Measurements from ENCODE around the gene TNIK.

The TNIK gene

DNA sequence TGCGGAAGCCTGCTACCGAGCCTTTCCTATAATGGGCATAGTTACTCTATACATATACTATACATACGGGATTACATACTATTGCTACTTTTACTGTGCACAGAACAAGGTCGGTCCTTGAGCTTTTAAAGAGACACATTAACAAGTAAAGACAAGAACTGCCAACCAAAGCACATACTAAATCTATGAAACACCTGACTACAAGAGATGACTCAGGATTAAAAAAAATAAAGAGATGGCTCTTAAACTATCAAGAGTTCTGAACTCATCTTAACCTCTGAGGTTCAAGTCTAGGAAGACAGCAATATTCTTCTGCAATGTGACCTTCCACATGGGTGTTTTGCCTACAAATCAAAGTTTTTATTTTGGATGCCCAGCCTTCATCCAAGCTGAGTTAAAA lies 106.8 kb downstream of the TNIK start:
- Mint-ChIP-seq H3K27me3 (ENCODE audit: low read depth) (no peaks in the 10 kb centered on the region), H3K9me3 (no peaks in the 10 kb centered on the region), H3K4me1 (ENCODE audit: low read depth) (peaks cover 9% of the 10 kb centered on the region), H3K4me3 (no peak overlapping the region), H3K36me3 (ENCODE audit: low read depth) (peaks cover 3% of the 10 kb centered on the region), H3K27ac (no peak overlapping the region)

DNA sequence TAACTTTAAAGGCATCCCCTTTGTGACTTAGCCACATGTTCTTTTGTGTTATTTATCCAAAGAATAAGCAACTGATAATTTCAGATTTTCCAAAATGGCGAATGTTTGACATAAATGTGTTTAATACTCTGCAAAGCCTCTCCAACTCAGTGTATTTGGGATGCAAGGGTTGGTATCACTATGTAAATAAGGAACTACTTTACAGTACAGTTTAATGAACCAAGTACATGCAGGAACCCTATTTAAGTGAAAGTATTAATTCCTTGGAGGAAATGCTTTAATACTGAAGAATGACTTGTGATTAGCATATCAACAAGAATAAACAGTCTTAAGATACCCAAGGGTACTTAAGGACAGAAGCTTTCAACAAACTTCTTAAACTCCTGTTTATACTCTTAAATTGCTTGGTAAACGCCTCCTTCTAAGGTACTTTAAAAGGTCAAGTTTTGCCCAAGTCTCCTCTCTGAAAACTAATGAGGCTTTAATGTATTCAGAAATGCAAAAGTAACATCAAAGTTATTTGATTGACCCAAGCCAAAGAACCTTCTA lies 107.7 kb downstream of the TNIK start:
- Mint-ChIP-seq H3K4me1 (ENCODE audit: low read depth) (peaks cover 7% of the 10 kb centered on the region), H3K27me3 (ENCODE audit: low read depth) (no peaks in the 10 kb centered on the region), H3K4me3 (no peak overlapping the region), H3K27ac (no peak overlapping the region), H3K36me3 (ENCODE audit: low read depth) (peaks cover 3% of the 10 kb centered on the region), H3K9me3 (no peaks in the 10 kb centered on the region)

DNA sequence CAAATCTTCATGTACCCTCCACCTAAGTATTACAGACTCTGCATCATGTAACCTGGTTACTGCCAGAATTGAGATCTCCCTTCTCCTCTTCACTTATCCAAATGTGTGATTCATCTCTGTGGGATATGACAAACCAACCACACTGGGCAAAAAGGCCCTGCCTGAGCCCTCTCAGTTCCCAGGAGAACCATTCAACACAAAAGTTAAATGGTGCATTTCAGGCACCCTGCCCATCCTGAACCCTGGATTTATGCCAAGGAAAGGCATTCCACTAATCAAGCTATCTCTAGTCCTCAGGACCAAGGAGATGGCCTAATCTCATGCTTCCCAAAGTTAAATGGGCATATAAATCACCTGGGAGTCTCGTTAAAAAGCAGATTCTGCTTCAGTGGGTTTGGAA lies 108.5 kb downstream of the TNIK start:
- H3K27ac Mint-ChIP-seq = no peak overlapping the region
- H3K4me1 Mint-ChIP-seq (ENCODE audit: low read depth) = peaks cover 12% of the 10 kb centered on the region
- H3K36me3 Mint-ChIP-seq (ENCODE audit: low read depth) = peaks cover 5% of the 10 kb centered on the region
- H3K9me3 Mint-ChIP-seq = no peaks in the 10 kb centered on the region
- H3K27me3 Mint-ChIP-seq (ENCODE audit: low read depth) = no peaks in the 10 kb centered on the region
- H3K4me3 Mint-ChIP-seq = no peak overlapping the region

DNA sequence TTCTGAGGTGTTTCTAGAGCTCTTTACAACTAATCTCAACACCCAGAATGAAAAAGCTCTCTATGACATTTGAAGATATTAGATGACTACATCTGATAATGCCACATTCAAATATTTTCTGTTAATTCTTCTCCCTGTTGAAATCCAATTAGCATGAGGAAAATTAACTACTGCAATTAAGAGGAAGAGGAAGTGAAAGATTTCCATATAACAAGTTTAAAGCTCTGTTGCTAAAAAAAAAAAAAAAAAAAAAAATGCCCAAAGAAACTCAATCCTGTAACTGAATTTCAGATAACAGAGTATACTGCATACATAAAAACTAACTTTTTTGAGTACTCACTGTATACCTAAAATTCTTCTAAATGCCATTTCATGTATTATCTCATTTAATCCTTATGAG lies 109.8 kb downstream of the TNIK start:
- Mint-ChIP-seq H3K4me3 (no peak overlapping the region), H3K27me3 (ENCODE audit: low read depth) (no peaks in the 10 kb centered on the region), H3K36me3 (ENCODE audit: low read depth) (peaks cover 14% of the 10 kb centered on the region), H3K9me3 (no peaks in the 10 kb centered on the region), H3K27ac (no peak overlapping the region), H3K4me1 (ENCODE audit: low read depth) (peaks cover 15% of the 10 kb centered on the region)

DNA sequence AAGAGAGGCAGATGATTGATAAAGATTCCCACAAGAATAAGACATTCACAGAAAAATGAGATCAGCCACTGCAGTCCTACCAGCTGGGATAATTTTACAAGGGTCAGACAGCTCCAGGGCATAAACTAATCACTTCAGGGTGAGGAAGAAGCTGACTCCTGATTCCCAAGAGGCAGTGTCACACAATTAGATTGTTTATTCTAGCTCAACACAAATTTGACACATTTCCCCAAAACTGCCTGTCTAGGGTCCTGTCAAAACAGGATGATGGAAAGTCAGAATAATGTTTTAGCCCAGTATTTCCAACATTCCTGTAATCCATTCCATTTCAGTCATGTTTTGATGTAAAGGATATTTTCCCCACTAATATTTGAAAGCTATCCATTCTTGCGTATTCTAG lies 110.8 kb downstream of the TNIK start:
- H3K27ac Mint-ChIP-seq = no peak overlapping the region

DNA sequence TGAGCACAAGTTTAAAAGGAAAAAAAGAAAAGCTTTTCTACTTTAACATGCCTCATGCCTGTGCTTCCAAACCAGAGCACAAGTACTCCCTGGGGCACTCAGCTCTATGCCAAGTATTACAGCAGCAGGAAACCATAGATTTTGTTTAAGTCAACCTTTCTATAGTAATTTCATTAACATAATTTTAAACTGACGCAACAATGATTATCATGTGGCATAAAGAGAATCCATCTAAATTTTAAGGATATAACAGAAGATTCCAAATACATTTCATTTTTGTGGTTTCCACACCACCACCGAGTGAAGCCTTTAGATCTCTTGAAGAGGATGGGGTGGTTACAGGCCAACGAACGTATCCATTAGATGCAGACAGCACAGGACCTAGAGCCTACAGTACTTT lies 112.1 kb downstream of the TNIK start:
- Mint-ChIP-seq H3K27ac (no peak overlapping the region), H3K36me3 (ENCODE audit: low read depth) (peaks cover 28% of the 10 kb centered on the region), H3K4me1 (ENCODE audit: low read depth) (peaks cover 15% of the 10 kb centered on the region), H3K4me3 (no peak overlapping the region), H3K9me3 (peaks cover 13% of the 10 kb centered on the region), H3K27me3 (ENCODE audit: low read depth) (no peaks in the 10 kb centered on the region)

More for the DNA sequence above, 110.8 kb downstream of the TNIK start:
- Mint-ChIP-seq H3K4me3 (no peak overlapping the region), H3K4me1 (ENCODE audit: low read depth) (peaks cover 15% of the 10 kb centered on the region), H3K36me3 (ENCODE audit: low read depth) (peaks cover 19% of the 10 kb centered on the region), H3K9me3 (peaks cover 4% of the 10 kb centered on the region), H3K27me3 (ENCODE audit: low read depth) (no peaks in the 10 kb centered on the region)

DNA sequence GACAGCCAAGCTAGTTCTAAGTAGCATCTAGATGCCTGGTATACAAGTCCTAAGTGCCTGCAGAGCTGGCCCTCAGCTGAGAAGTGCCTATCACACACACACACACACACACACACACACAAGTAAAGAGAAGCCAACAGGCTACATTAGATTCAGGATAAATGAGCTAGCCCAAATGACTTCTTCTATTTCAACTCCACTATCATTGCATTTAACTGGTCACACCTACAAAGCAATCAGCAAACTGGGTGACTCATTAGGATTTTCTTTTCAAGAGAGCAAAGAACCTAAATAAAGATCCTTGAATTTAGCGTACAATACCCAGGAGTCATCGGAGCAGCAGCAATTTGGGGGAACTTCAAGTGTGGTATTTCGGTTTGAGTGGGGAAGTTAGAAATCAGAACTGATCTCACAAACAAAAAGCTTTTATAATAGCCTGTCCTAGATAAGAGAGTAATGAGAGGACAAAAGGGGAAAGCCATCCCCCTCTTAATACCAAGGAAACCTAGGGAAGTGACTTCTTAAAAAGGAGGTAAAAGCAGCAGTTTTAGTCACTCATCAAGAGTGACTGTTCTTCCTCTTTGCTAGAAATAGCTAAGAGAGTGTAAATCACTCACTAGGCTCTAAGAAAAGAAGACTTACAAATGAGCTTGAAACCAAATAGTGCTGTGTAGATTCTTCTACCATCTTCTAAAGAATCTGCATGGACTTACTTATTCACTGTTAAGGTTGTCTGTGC lies 112.7 kb downstream of the TNIK start:
- H3K27me3 Mint-ChIP-seq (ENCODE audit: low read depth) = no peaks in the 10 kb centered on the region
- H3K4me3 Mint-ChIP-seq = no peak overlapping the region
- peaks cover 15% of the 10 kb centered on the region for H3K4me1 Mint-ChIP-seq (ENCODE audit: low read depth)
- H3K36me3 Mint-ChIP-seq (ENCODE audit: low read depth) = peaks cover 31% of the 10 kb centered on the region
- no peak overlapping the region for H3K27ac Mint-ChIP-seq
- H3K9me3 Mint-ChIP-seq = peaks cover 19% of the 10 kb centered on the region

DNA sequence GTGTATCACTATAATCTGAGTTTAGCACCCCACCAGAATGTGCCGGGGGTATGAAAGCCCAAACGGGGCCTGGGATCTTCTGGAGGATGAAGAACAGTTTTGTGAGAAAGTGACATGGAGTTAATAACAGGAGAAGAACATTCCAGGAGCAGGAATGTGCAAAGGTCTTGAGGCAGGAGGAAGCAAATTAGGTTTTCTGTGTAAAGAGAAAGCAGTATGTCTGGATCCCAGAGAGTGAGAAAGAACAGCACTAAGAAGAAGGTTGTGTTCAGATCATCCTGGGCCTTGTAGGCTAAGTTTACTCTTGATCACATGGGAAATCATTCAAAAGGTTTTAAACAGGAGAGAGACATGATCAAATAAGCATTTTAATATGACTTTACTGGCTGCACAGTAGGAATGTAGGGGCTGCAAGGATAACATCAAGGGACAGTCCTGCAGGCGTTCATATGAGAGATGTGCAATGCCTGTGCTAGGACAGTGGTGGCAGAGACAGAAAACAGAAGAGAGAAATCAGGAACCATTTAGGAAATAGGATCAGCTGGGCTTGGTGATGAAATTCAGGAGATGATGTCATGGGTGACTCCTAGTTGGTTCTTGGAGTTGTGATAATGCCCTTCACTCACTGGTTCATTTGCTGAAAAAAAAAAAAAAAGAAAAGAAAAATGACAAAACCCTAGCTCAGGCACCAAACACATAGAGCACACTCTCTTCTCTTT lies 113.5 kb downstream of the TNIK start:
- H3K4me1 Mint-ChIP-seq (ENCODE audit: low read depth) = peaks cover 15% of the 10 kb centered on the region
- H3K36me3 Mint-ChIP-seq (ENCODE audit: low read depth) = peaks cover 31% of the 10 kb centered on the region
- H3K9me3 Mint-ChIP-seq = peaks cover 19% of the 10 kb centered on the region
- H3K27me3 Mint-ChIP-seq (ENCODE audit: low read depth) = no peaks in the 10 kb centered on the region
- no peak overlapping the region for H3K27ac Mint-ChIP-seq
- H3K4me3 Mint-ChIP-seq = no peak overlapping the region

DNA sequence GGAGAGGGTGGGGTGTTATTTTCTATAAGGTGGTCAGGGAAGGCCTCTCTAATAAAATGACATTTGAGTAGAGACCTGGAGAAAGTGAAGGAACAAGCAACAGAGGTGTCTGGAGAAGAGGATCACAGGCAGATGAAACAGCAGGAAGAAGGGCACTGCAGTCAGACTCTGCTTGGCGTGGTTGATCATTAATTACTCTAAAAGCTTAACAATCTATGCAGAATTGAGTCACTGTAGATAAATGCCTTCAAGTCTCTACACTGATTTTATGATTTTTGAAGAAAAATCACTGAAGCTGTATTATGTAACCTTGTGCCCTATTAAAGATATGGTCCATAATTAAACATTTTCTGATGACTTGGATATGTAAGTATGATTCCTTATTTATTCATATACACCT lies 114.2 kb downstream of the TNIK start:
- Mint-ChIP-seq H3K27ac (no peak overlapping the region), H3K36me3 (ENCODE audit: low read depth) (peaks cover 31% of the 10 kb centered on the region), H3K27me3 (ENCODE audit: low read depth) (no peaks in the 10 kb centered on the region), H3K9me3 (peaks cover 19% of the 10 kb centered on the region), H3K4me3 (no peak overlapping the region), H3K4me1 (ENCODE audit: low read depth) (peaks cover 13% of the 10 kb centered on the region)

DNA sequence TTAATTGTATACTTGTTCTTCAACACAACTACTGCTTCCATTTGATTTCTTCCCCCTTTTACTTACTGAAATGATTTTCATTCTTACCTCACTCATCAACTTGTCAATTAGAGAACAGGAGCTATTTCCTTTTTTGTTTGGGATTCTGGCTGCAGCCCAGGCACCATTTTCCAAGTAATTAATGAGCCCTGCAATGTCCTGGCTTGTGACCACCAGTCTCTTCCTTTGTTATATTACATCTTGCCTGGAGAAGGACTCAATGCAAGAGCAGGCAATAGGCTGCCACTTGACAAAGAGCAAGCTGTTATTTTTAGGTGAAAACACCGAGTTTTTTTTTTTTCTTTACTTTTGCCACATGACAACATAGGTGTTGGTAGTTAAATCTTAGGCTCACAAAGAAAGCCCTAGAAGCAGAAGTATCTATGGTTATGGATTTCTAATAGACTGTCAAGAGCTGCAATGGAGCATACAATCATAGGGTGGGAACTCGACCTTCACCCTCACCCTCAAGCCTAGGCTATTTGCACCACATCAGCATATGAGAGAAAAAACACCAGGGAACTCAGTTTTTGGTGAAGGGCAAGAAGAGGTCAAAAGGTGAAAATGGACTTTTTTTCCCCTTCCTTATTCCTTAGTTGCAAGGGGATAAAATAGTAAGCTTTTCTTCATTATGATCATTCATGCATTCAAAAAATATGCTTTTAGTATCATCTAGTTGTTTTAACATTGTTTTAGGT lies 114.9 kb downstream of the TNIK start:
- peaks cover 31% of the 10 kb centered on the region for H3K36me3 Mint-ChIP-seq (ENCODE audit: low read depth)
- peaks cover 19% of the 10 kb centered on the region for H3K9me3 Mint-ChIP-seq
- peaks cover 13% of the 10 kb centered on the region for H3K4me1 Mint-ChIP-seq (ENCODE audit: low read depth)
- H3K27me3 Mint-ChIP-seq (ENCODE audit: low read depth) = no peaks in the 10 kb centered on the region
- H3K27ac Mint-ChIP-seq = no peak overlapping the region
- no peak overlapping the region for H3K4me3 Mint-ChIP-seq

DNA sequence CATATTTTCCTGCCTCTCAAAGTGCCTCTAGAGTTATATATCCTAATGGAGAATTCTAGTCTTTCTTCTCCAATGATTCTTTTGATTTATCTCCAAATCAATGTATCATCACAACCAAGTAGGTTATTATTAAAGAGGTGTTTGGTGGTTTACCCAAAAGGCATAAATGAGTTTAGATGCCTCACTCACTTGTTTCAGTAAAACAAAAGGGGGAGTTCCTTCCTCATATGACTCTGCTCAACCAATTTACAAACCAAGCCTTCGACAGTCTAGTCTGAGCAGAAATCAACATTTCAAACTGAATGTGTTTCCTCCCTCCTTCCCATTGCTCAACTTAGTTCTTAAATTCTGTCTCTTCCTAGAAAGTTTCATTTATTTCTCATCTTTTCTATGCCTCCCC lies 116.5 kb downstream of the TNIK start:
- H3K27ac Mint-ChIP-seq = no peak overlapping the region
- H3K4me3 Mint-ChIP-seq = no peak overlapping the region
- peaks cover 19% of the 10 kb centered on the region for H3K9me3 Mint-ChIP-seq
- H3K4me1 Mint-ChIP-seq (ENCODE audit: low read depth) = peaks cover 9% of the 10 kb centered on the region
- peaks cover 28% of the 10 kb centered on the region for H3K36me3 Mint-ChIP-seq (ENCODE audit: low read depth)
- H3K27me3 Mint-ChIP-seq (ENCODE audit: low read depth) = no peaks in the 10 kb centered on the region

DNA sequence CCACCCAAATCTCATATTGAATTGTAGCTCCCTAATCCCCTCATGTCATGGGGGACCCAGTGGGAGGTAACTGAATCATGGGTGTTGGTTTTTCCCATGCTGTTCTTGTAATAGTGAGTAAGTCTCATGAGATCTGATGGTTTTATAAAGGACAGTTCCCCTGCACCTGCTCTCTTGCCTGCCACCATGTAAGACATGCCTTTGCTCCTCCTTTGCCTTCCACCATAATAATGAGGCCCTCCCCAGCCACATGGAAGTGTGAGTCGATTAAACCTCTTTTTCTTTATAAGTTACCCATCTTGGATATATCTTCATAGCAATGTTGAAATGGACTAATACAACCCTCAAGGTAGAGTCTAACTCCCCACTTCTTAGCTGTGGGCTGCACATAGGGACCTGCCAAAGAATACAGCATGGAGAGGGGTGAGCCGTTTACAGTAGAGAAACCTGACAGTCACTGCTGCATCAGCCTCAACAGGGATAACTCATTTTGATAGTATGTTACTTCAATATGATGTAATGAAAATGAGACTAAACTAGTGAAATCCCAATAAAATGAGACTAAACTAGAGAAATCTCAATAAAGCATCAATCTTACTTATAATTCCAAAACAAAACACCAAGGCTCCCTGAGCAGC lies 117.3 kb downstream of the TNIK start:
- H3K36me3 Mint-ChIP-seq (ENCODE audit: low read depth) = peaks cover 28% of the 10 kb centered on the region
- peaks cover 8% of the 10 kb centered on the region for H3K4me1 Mint-ChIP-seq (ENCODE audit: low read depth)

DNA sequence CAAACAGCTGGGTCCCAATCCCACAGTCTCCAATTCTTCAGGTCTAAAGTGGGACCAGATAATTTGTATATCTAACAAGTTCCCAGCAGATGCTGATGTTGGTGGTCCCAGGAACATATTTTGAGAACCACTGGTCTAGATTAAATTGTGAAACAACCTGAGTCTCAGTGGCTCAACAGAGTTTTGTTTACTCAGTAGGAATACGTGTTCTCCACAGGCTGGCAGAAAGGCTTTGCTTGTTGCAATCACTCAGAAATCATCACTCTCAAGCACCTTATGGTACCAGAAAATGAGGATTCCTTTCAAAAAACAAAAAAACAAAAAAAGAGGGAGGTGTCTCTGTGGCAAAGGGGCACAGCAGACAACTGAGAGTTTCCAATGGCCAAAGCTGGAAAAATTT lies 118.0 kb downstream of the TNIK start:
- H3K36me3 Mint-ChIP-seq (ENCODE audit: low read depth) = peaks cover 28% of the 10 kb centered on the region
- peaks cover 19% of the 10 kb centered on the region for H3K9me3 Mint-ChIP-seq
- peaks cover 5% of the 10 kb centered on the region for H3K4me1 Mint-ChIP-seq (ENCODE audit: low read depth)
- H3K4me3 Mint-ChIP-seq = no peak overlapping the region
- no peaks in the 10 kb centered on the region for H3K27me3 Mint-ChIP-seq (ENCODE audit: low read depth)
- no peak overlapping the region for H3K27ac Mint-ChIP-seq

More for the DNA sequence above, 117.3 kb downstream of the TNIK start:
- no peak overlapping the region for H3K27ac Mint-ChIP-seq
- peaks cover 19% of the 10 kb centered on the region for H3K9me3 Mint-ChIP-seq
- no peak overlapping the region for H3K4me3 Mint-ChIP-seq
- H3K27me3 Mint-ChIP-seq (ENCODE audit: low read depth) = no peaks in the 10 kb centered on the region

DNA sequence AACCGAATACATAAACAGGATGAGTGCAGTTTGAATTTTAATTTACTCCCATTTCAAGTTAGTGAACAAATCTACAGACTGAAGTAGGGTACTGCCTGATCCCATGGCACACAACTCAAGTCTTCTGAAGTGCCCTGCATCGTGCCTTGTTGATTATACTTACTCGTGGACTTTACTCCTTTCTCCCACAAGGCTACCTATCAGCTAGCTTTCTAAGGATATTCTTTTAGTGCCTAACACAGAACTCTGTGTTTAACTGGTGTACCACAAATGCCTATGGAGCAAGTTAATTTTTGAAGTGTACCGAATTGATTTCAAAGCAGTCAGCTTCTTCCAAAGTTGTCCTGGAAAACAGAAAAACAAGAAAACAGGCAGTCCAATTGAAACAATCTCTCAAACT lies 119.8 kb downstream of the TNIK start:
- no peak overlapping the region for H3K27ac Mint-ChIP-seq

More for the DNA sequence above, 119.8 kb downstream of the TNIK start:
- no peak overlapping the region for H3K4me3 Mint-ChIP-seq
- H3K36me3 Mint-ChIP-seq (ENCODE audit: low read depth) = peaks cover 16% of the 10 kb centered on the region
- H3K27me3 Mint-ChIP-seq (ENCODE audit: low read depth) = no peaks in the 10 kb centered on the region
- peaks cover 19% of the 10 kb centered on the region for H3K9me3 Mint-ChIP-seq
- no peaks in the 10 kb centered on the region for H3K4me1 Mint-ChIP-seq (ENCODE audit: low read depth)
